OCI-LY7 (cell line): ENCODE results near the gene LSMEM2. TPM values are rescaled to one million over a fixed set of nuclear protein-coding genes. Genes with fewer than 3 reads are reported as not detected.

Experiments
- BruUV-seq: library from RNA; stranded (reverse); fragments of 400-500 nt; replicated peaks from 2 replicates; lab custom pipeline; 2021; lab: Mats Ljungman, UMichigan
- CTCF ChIA-PET: fragments of 300-600 bp; sonication (Branson Sonifier 250); formaldehyde crosslinking; loops from one replicate; lab custom pipeline; 2022; ENCODE audit warnings: antibody characterized with exemption; ENCODE audit not compliant: unreplicated experiment; lab: Charles Lee
- POLR2A ChIA-PET: fragments of 300-600 bp; sonication (Branson Sonifier 250); formaldehyde crosslinking; loops from one replicate; lab custom pipeline; 2022; ENCODE audit warnings: antibody characterized with exemption; lab: Charles Lee
- DNase-seq: peaks from one replicate; pipeline ENCODE4 v3.0.0-alpha.2; 2015; ENCODE audit warnings: low spot score
- H2AFZ ChIP-seq: fragments of 200-600 bp; sonication (generic), shearing (Covaris generic); 2 replicates; pipeline ENCODE4 v1.6.1; 2014; ENCODE audit warnings: mild to moderate bottlenecking, antibody characterized with exemption, low read length, moderate library complexity
- H3K27ac ChIP-seq: fragments of 200-600 bp; sonication (generic); 2 replicates; pipeline ENCODE4 v1.5.1; 2014; ENCODE audit warnings: mixed run types, low read depth, mild to moderate bottlenecking, moderate library complexity, low read length, inconsistent platforms; ENCODE audit not compliant: poor library complexity, severe bottlenecking
- H3K36me3 ChIP-seq: fragments of 200-600 bp; sonication (generic); 2 replicates; pipeline ENCODE4 v1.6.1; 2014; ENCODE audit warnings: mild to moderate bottlenecking, antibody characterized with exemption, low read length, moderate library complexity, mixed read lengths; ENCODE audit not compliant: insufficient read depth
- H3K4me1 ChIP-seq: fragments of 200-600 bp; sonication (generic); 2 replicates; pipeline ENCODE4 v1.5.1; 2014; ENCODE audit warnings: mild to moderate bottlenecking, low read length; ENCODE audit not compliant: insufficient read depth, poor library complexity, severe bottlenecking
- H3K4me2 ChIP-seq: fragments of 200-600 bp; sonication (generic); 2 replicates; pipeline ENCODE4 v1.6.1; 2014; ENCODE audit warnings: mild to moderate bottlenecking, low read length
- H3K4me3 ChIP-seq: fragments of 200-600 bp; sonication (generic); 2 replicates; pipeline ENCODE4 v1.5.1; 2014; ENCODE audit warnings: mild to moderate bottlenecking, low read depth, low read length; ENCODE audit not compliant: poor library complexity, severe bottlenecking
- H3K79me2 ChIP-seq: fragments of 200-600 bp; sonication (generic); 2 replicates; pipeline ENCODE4 v1.6.1; 2016; ENCODE audit warnings: low read depth, mild to moderate bottlenecking, low read length, moderate library complexity, mixed read lengths; ENCODE audit not compliant: insufficient read depth
- H3K9me2 ChIP-seq: fragments of 200-600 bp; sonication (generic); 2 replicates; pipeline ENCODE4 v1.6.1; 2016; ENCODE audit warnings: mild to moderate bottlenecking, low read length, mixed read lengths; ENCODE audit not compliant: insufficient read depth
- H3K9me3 ChIP-seq: fragments of 200-600 bp; sonication (generic); 2 replicates; pipeline ENCODE4 v1.6.1; 2014; ENCODE audit warnings: mild to moderate bottlenecking, mixed run types, low read length, mixed read lengths
- H4K20me1 ChIP-seq: fragments of 200-600 bp; sonication (generic); 2 replicates; pipeline ENCODE4 v1.6.1; 2014; ENCODE audit warnings: mild to moderate bottlenecking, antibody characterized with exemption, low read length, moderate library complexity, mixed read lengths; ENCODE audit not compliant: insufficient read depth
- CTCF ChIP-seq: fragments of 200-600 bp; sonication (generic); conservative IDR thresholded peaks from 2 replicates; pipeline ENCODE4 v1.5.1; 2014; ENCODE audit warnings: mild to moderate bottlenecking, antibody characterized with exemption, low read length, moderate library complexity, mixed read lengths
- EZH2phosphoT487 ChIP-seq: fragments of 200-600 bp; sonication (generic); IDR thresholded peaks from 2 replicates; pipeline ENCODE4 v1.6.1; 2018; ENCODE audit warnings: low read depth, borderline replicate concordance, mild to moderate bottlenecking, mixed run types, antibody characterized with exemption, low read length, moderate library complexity, mixed read lengths
- intact Hi-C: fragments of 100-400 bp; cut with micrococcal nuclease; formaldehyde crosslinking; loops from one replicate; pipeline ENCODE4 v1.10.0; 2022; ENCODE audit not compliant: unreplicated experiment
- total RNA-seq, 2 experiments: library from RNA; depleted of rRNA in 1 of 2; stranded (reverse); fragments of >200 nt in 1 of 2; shearing (Covaris generic) in 1 of 2; gene quantifications; 2 replicates each; pipeline ENCODE4 v1.2.3, GENCODE V29; 2014 to 2022

The LSMEM2 gene
- total RNA-seq, 2 experiments from 2014 or later: not detected

GRCh38 chr3:50236484-50237132 is 42.3 kb upstream of the LSMEM2 start:
- intact Hi-C loops: loop anchor here (1.0 to 5.0 kb wide), 3 partner anchors 10 to 331 kb away; partner anchors contain the start of genes C3orf18 and HEMK1
- peaks cover 27% of the 10 kb centered on the region; the same call in 1 of the 2 replicates for H3K36me3 ChIP-seq
- H3K9me3 ChIP-seq: no peaks in the 10 kb centered on the region
- peak overlapping the region; percentile 80 for H3K4me3 ChIP-seq
- DNase-seq: no peak
- peak overlapping the region; percentile 64 for H3K27ac ChIP-seq
- CTCF ChIA-PET: interaction anchor here (1.1 to 1.4 kb wide), 2 partner anchors 10 kb away, joined by 3 to 12 read pairs; no protein-coding TSS in a partner anchor
- peaks cover 48% of the 10 kb centered on the region for H3K4me1 ChIP-seq
- TSS peak; percentile 52 for BruUV-seq
- H3K4me2 ChIP-seq: peak overlapping the region; percentile 87
- POLR2A ChIA-PET: interaction anchor here (0.6 to 1.8 kb wide), 3 partner anchors 10 to 1281 kb away, joined by 3 to 12 read pairs (median 5); partner anchors contain the start of gene TUSC2
- no peaks in the 10 kb centered on the region for H3K9me2 ChIP-seq
- 0 out of 2 replicates have a peak, but pooled peaks cover under 1% of the 10 kb centered on the region for H4K20me1 ChIP-seq
- peaks cover 52% of the 10 kb centered on the region for H3K79me2 ChIP-seq
- no peak overlapping the region for H2AFZ ChIP-seq
- TF ChIP-seq EZH2phosphoT487 (no peak), CTCF (no peak)

GRCh38 chr3:50237133-50237651 is 41.7 kb upstream of the LSMEM2 start:
- BruUV-seq: no TSS peak
- POLR2A ChIA-PET: interaction anchor here (0.6 to 0.9 kb wide), 8 partner anchors 9 to 1282 kb away, joined by 3 to 6 read pairs (median 4); partner anchors contain the start of gene SEMA3B
- TF ChIP-seq EZH2phosphoT487 (no peak), CTCF (no peak)
- H3K27ac ChIP-seq: peak overlapping the region; percentile 64
- intact Hi-C loops: loop anchor here (1.0 to 5.0 kb wide), 3 partner anchors 9 to 330 kb away; partner anchors contain the start of genes C3orf18 and HEMK1
- H2AFZ ChIP-seq: no peak overlapping the region; the same call in 1 of the 2 replicates
- DNase-seq: peak; percentile 58
- no peaks in the 10 kb centered on the region for H3K9me2 ChIP-seq
- H3K4me1 ChIP-seq: peaks cover 54% of the 10 kb centered on the region
- H3K4me2 ChIP-seq: peak overlapping the region; percentile 87
- peaks cover 6% of the 10 kb centered on the region; the same call in 1 of the 2 replicates for H4K20me1 ChIP-seq
- CTCF ChIA-PET: interaction anchor here (1.4 kb wide), 1 partner anchor 9 kb away, joined by 3 read pairs; no protein-coding TSS in a partner anchor
- no peaks in the 10 kb centered on the region for H3K9me3 ChIP-seq
- H3K36me3 ChIP-seq: peaks cover 27% of the 10 kb centered on the region; the same call in 1 of the 2 replicates
- H3K79me2 ChIP-seq: peaks cover 58% of the 10 kb centered on the region
- peak overlapping the region; percentile 80 for H3K4me3 ChIP-seq
